ENCODE measurements around the gene IDH2.
"Not testable (repeated sequence)": the region's sequence is repeated elsewhere in the genome, so short reads cannot be mapped to it uniquely, and the experiment has no call there.

Gene IDH2

GRCh38 chr15:90121086-90121485 lies 18.8 kb upstream of the IDH2 start:
- H3K36me3 ChIP-seq (ENCODE audit: control insufficient read depth, insufficient read depth, low read length), result no peaks in the 10 kb centered on the region

DNA sequence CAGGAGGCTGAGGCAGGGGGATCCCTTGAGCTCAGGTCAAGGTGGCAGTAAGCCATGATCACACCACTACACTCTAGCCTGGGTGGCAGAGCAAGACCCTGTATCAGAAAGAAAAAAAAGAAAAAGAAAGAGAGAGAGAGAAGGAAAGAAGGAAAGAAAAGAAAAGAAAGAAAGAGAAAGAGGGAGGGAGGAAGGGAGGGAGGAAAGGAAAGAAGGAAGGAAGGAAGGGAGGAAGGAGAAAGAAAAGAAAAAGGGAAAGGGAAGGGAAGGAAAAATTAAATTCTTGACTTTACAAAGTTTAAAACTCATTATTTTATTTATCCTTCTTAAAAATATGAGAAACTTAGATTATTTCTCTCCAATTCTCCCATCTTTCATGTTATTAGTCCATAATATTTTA lies 17.1 kb upstream of the IDH2 start:
- DNase-seq (ENCODE audit: extremely low read depth, insufficient read length), result no peak
- H3K36me3 ChIP-seq (ENCODE audit: control insufficient read depth, insufficient read depth, low read length), result no peaks in the 10 kb centered on the region
- H3K4me3 ChIP-seq (replicated peaks; ENCODE audit: low read depth, low read length), result no peak overlapping the region
- TF ChIP-seq CTCF (IDR thresholded peaks at IDR 0.05; ENCODE audit: insufficient read depth, low read length, poor library complexity, severe bottlenecking), result no peak
- no peaks in the 10 kb centered on the region for H3K27me3 ChIP-seq (replicated peaks; ENCODE audit: control insufficient read depth, insufficient read depth, low read length)

More at GRCh38 chr15:90121086-90121485, 18.8 kb upstream of the IDH2 start:
- H3K4me3 ChIP-seq (replicated peaks; ENCODE audit: low read depth, low read length), result no peak overlapping the region
- no peak for TF ChIP-seq CTCF (IDR thresholded peaks at IDR 0.05; ENCODE audit: insufficient read depth, low read length, poor library complexity, severe bottlenecking)
- no peaks in the 10 kb centered on the region for H3K27me3 ChIP-seq (replicated peaks; ENCODE audit: control insufficient read depth, insufficient read depth, low read length)
- DNase-seq (ENCODE audit: extremely low read depth, insufficient read length), result no peak

DNA sequence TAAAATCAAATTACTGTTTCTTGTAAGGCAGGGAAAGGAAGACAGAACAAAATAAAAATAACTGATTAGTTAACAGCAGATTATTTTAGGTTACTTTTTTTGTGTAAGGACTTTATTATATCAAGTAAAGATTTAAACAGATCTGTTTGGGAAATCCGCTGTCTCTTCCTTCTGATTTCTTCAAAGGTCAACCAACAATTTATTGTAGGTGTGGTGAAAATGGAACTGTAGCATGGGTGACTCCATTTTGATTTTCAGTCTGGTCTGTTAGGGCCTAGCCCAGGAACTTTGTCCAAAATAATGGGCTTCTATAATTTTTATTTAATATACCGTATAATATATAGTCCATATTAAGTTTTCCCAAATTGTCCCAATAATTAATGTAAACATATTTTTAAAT lies 13.5 kb upstream of the IDH2 start:
- DNase-seq (ENCODE audit: extremely low read depth, insufficient read length), result no peak
- Histone ChIP-seq H3K4me3 (replicated peaks; ENCODE audit: low read depth, low read length) (no peak overlapping the region), H3K27me3 (replicated peaks; ENCODE audit: control insufficient read depth, insufficient read depth, low read length) (no peaks in the 10 kb centered on the region), H3K36me3 (ENCODE audit: control insufficient read depth, insufficient read depth, low read length) (no peaks in the 10 kb centered on the region)
- TF ChIP-seq CTCF (IDR thresholded peaks at IDR 0.05; ENCODE audit: insufficient read depth, low read length, poor library complexity, severe bottlenecking), result no peak

GRCh38 chr15:90114451-90114901 lies 12.2 kb upstream of the IDH2 start:
- Histone ChIP-seq H3K36me3 (ENCODE audit: control insufficient read depth, insufficient read depth, low read length) (no peaks in the 10 kb centered on the region), H3K4me3 (replicated peaks; ENCODE audit: low read depth, low read length) (no peak overlapping the region), H3K27me3 (replicated peaks; ENCODE audit: control insufficient read depth, insufficient read depth, low read length) (no peaks in the 10 kb centered on the region)
- no peak for DNase-seq (ENCODE audit: extremely low read depth, insufficient read length)
- no peak for TF ChIP-seq CTCF (IDR thresholded peaks at IDR 0.05; ENCODE audit: insufficient read depth, low read length, poor library complexity, severe bottlenecking)

GRCh38 chr15:90113166-90113565 lies 10.9 kb upstream of the IDH2 start:
- H3K27me3 ChIP-seq (replicated peaks; ENCODE audit: control insufficient read depth, insufficient read depth, low read length), result no peaks in the 10 kb centered on the region
- TF ChIP-seq CTCF (IDR thresholded peaks at IDR 0.05; ENCODE audit: insufficient read depth, low read length, poor library complexity, severe bottlenecking), result no peak
- no peaks in the 10 kb centered on the region for H3K36me3 ChIP-seq (ENCODE audit: control insufficient read depth, insufficient read depth, low read length)
- DNase-seq (ENCODE audit: extremely low read depth, insufficient read length), result no peak
- no peak overlapping the region for H3K4me3 ChIP-seq (replicated peaks; ENCODE audit: low read depth, low read length)

GRCh38 chr15:90109163-90109751 lies 7.0 kb upstream of the IDH2 start:
- not testable (repeated sequence) for H3K36me3 ChIP-seq (ENCODE audit: control insufficient read depth, insufficient read depth, low read length); H3K4me3 ChIP-seq (replicated peaks; ENCODE audit: low read depth, low read length); H3K27me3 ChIP-seq (replicated peaks; ENCODE audit: control insufficient read depth, insufficient read depth, low read length); DNase-seq (ENCODE audit: extremely low read depth, insufficient read length)

- DNase-seq (ENCODE audit: extremely low read depth, insufficient read length); H3K27me3 ChIP-seq (replicated peaks; ENCODE audit: control insufficient read depth, insufficient read depth, low read length); H3K4me3 ChIP-seq (replicated peaks; ENCODE audit: low read depth, low read length); H3K36me3 ChIP-seq (ENCODE audit: control insufficient read depth, insufficient read depth, low read length): not testable (repeated sequence)
Measured at GRCh38 chr15:90108038-90108437, 5.8 kb upstream of the IDH2 start.

Data from GM06990 (cell line).